Brain microvascular endothelial cell (primary cell): ENCODE data around the gene OVOL2.
"Not testable (repeated sequence)": the region's sequence is repeated elsewhere in the genome, so short reads cannot be mapped to it uniquely, and the experiment has no call there.

Experiments used
- DNase-seq: peaks from one replicate; pipeline ENCODE4 v3.0.0-alpha.2; 2020
- H3K27ac ChIP-seq: fragments of 250-450 bp; sonication (Bioruptor Pico); 2 replicates; pipeline ENCODE4 v1.5.1; 2020; ENCODE audit warnings: mild to moderate bottlenecking, moderate library complexity
- H3K27me3 ChIP-seq: fragments of 250-450 bp; sonication (Bioruptor Pico); replicated peaks from 2 replicates; pipeline ENCODE4 v1.5.1; 2020; ENCODE audit warnings: mild to moderate bottlenecking
- H3K36me3 ChIP-seq: fragments of 250-450 bp; sonication (Bioruptor Pico); replicated peaks from 2 replicates; pipeline ENCODE4 v1.5.1; 2020; ENCODE audit warnings: mild to moderate bottlenecking
- H3K4me3 ChIP-seq: 2 replicates; pipeline ENCODE4 v1.5.1; 2011; ENCODE audit warnings: low read depth, mild to moderate bottlenecking, control low read depth, low read length, moderate library complexity
- CTCF ChIP-seq: IDR thresholded peaks from 2 replicates; pipeline ENCODE4 v1.5.1; 2011; ENCODE audit warnings: low read depth, mild to moderate bottlenecking, moderate library complexity, low read length, control low read depth, inconsistent platforms; ENCODE audit errors: missing control alignments
- in situ Hi-C: cut with HindIII; loops from 2 replicates; pipeline ENCODE4 v1.10.0; 2017; ENCODE audit warnings: low sequenced_read_pairs, low pct_ligation_motif_present

OVOL2 gene

DNA sequence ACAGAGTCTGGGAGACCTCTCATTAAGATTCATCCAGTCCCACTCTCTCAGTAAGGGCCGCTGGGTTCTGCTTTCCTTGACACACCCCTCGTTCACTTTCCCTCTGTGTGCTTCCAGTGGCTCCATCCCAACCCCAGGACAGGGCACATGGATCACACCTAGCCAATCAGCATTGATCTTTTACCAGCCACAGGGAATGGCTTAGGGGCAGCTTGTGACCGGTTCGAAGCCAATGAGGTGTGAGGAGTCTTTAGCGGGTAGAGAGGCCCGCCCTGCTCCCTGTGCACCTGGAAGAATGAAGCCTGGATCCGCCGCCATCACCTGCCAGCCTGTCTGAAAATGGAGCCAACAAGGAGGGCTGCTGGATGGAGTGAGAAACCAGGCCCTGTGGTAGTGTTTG is 35.2 kb upstream of the OVOL2 start:
- no peak for TF ChIP-seq CTCF
- no peak overlapping the region for H3K4me3 ChIP-seq
- in situ Hi-C loops: no loop called here
- no peaks in the 10 kb centered on the region for H3K27me3 ChIP-seq
- DNase-seq: no peak
- H3K36me3 ChIP-seq: no peaks in the 10 kb centered on the region
- H3K27ac ChIP-seq: no peak overlapping the region

DNA sequence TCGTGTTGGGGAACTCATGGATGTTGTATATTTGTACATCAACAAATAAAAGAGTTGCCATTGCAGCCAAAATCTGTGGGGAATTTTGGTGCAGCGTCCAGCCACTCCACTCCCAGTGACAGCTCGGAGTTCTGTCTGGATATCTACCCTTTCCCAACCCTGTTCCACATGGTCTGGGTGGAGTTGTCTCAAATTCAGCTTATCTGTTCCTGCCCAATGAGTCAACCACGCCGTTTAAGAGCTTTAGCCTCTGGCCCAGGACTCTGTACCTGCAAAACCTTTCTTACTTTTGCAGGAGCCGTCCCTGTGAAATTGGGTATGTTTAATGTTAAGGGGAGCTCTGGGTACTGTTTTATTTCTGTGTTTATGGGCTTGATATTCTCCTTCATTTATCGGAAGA is 33.9 kb upstream of the OVOL2 start:
- no peaks in the 10 kb centered on the region for H3K36me3 ChIP-seq
- H3K27ac ChIP-seq: no peak overlapping the region
- H3K4me3 ChIP-seq: no peak overlapping the region
- no peak for DNase-seq
- in situ Hi-C loops: no loop called here
- TF ChIP-seq CTCF: no peak
- no peaks in the 10 kb centered on the region for H3K27me3 ChIP-seq

DNA sequence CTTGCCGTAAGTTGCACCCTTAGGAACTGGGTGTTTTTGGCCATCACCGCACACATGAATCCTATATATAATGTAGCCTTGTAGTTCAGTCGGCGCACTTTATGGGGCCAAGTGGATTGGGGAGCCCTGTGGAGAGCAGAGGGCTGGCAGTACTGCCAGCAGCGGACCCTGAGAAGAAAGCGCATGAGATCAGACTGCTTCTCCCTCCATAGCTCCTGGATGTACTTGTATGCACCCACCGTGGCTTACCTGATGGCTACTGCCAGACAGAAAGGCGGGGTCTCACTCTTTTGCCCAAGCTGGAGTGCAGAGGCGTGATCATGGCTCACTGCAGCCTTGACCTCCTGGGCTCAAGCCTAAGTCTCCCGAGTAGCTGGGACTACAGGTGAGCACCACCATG is 32.8 kb upstream of the OVOL2 start:
- Histone ChIP-seq H3K27ac (no peak overlapping the region), H3K36me3 (no peaks in the 10 kb centered on the region), H3K4me3 (no peak overlapping the region), H3K27me3 (no peaks in the 10 kb centered on the region)
- DNase-seq: no peak
- no peak for TF ChIP-seq CTCF
- in situ Hi-C loops: no loop called here

DNA sequence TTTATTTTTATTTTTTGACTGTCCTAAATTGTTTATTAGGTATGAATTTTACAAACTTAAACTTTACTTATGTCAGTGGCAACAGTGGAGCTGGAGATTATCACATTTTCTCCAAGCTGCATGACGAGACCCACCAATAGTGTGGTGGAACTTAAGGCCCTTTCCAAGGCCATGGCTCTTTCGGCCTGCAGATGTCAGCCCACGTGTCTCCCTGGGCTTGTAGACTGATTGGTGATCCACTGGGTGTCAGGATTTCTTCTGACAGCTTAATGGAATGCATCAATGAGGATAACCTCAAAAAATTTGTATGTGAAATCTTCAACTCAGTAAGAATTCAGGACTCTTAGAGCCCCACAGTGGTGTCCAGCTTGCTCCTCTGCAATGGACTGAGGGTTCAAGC is 32.3 kb upstream of the OVOL2 start:
- Histone ChIP-seq H3K27me3 (no peaks in the 10 kb centered on the region), H3K27ac (no peak overlapping the region), H3K36me3 (no peaks in the 10 kb centered on the region), H3K4me3 (no peak overlapping the region)
- in situ Hi-C loops: no loop called here
- no peak for TF ChIP-seq CTCF
- DNase-seq: no peak

- H3K4me3 ChIP-seq, H3K36me3 ChIP-seq, H3K27me3 ChIP-seq, H3K27ac ChIP-seq, DNase-seq, in situ Hi-C loops: not testable (repeated sequence)
These were observed 31.1 kb upstream of the OVOL2 start for GRCh38 chr20:18088841-18089240.

DNA sequence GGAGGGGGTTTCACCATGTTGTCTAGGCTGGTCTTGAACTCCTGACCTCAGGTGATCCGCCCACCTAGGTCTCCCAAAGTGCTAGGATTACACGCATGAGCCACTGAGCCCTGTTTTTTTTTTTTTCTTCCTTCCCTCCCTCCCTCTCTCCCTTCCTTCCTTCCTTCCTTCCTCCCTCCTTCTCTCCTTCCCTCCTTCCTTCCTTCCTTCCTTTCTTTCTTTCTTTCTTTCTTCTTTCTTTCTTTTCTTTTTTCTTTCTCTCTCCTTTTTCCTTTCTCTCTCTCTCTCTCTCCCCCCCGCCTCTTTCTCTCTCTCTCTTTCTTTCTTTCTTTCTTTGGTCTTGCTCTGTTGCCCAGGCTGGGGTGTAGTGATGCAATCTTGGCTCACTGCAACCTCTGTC is 30.6 kb upstream of the OVOL2 start:
- in situ Hi-C loops, H3K36me3 ChIP-seq, H3K4me3 ChIP-seq, H3K27me3 ChIP-seq, H3K27ac ChIP-seq, DNase-seq: not testable (repeated sequence)

- Histone ChIP-seq H3K4me3 (no peak overlapping the region), H3K27me3 (no peaks in the 10 kb centered on the region), H3K36me3 (no peaks in the 10 kb centered on the region), H3K27ac (no peak overlapping the region)
- DNase-seq: no peak
- in situ Hi-C loops: no loop called here
- TF ChIP-seq CTCF: no peak
These were observed 29.3 kb upstream of the OVOL2 start for GRCh38 chr20:18087054-18087453.

DNA sequence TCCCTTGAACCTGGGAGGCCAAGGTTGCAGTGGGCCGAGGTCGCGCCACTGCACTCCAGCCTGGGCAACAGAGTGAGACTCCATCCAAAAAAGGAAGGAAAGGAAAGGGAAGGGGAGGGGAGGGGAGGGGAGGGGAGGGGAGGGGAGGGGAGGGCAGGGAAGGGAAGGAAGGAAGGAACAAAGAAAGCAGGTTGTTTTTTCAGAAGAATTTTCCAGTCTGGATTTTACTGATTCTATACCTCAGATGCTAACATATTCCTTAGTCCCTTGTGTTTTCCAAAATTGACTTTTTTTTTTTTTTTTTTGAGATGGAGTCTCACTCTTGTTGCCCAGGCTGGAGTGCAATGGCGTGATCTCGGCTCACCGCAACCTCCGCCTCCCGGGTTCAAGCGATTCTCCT is 23.1 kb upstream of the OVOL2 start:
- in situ Hi-C loops, H3K36me3 ChIP-seq, H3K4me3 ChIP-seq, DNase-seq, H3K27ac ChIP-seq, H3K27me3 ChIP-seq: not testable (repeated sequence)
